Right ventricle myocardium superior (tissue), 1 donor: ENCODE measurements around the gene JOSD1. TPM values are rescaled to one million over a fixed set of nuclear protein-coding genes. Genes with fewer than 3 reads are reported as not detected.
A peak's percentile ranks its signal among the peaks of the same experiment; 100 is the strongest.

ENCODE experiments used
- ATAC-seq: fragments of 200-7000 bp; cut with Tn5 transposase; one replicate; pipeline ENCODE4 v1.9.1; 2020; ENCODE audit warnings: mild to moderate bottlenecking; ENCODE audit not compliant: poor library complexity
- DNase-seq: peaks from one replicate; pipeline ENCODE4 v3.0.0-alpha.2; 2020
- intact Hi-C: fragments of 100-400 bp; cut with DNase I; formaldehyde crosslinking; loops from one replicate; pipeline ENCODE4 v1.11.2; 2022
- total RNA-seq: library from RNA; stranded (reverse); fragmentation: NEBNext Ultra II Directional; extraction: Animal tissue kit (Norgen Biotek cat#: 25700); gene quantifications from one replicate; pipeline ENCODE4 v1.2.1, GENCODE V29; 2021
- donor health status: DM: no; HTN: yes; CAD: no; lungs with severe emphysema.

JOSD1 gene
- total RNA-seq, 1 donor from 2014 or later: 17.2 TPM

DNA sequence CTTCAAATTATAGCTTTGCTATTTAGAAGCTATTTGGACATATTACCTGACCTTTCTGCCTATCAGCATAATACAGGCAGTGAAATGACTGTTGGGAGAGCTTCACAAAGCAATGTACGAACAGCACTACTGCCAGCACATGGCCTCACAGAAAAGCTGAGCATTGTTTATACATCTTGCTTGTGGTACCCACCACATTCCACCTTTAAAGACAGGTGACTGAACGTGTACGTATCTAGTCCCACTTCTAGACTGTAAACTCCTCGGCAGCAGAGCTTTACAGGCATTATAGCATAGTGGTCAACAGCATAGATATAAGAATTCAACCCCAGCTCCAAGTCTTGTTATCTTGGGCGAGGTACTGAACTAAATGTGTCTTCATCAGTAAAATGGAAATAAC is 1.6 kb downstream of the JOSD1 start:
- DNase-seq: no peak
- no peak for ATAC-seq
- intact Hi-C loops: no loop called here

DNA sequence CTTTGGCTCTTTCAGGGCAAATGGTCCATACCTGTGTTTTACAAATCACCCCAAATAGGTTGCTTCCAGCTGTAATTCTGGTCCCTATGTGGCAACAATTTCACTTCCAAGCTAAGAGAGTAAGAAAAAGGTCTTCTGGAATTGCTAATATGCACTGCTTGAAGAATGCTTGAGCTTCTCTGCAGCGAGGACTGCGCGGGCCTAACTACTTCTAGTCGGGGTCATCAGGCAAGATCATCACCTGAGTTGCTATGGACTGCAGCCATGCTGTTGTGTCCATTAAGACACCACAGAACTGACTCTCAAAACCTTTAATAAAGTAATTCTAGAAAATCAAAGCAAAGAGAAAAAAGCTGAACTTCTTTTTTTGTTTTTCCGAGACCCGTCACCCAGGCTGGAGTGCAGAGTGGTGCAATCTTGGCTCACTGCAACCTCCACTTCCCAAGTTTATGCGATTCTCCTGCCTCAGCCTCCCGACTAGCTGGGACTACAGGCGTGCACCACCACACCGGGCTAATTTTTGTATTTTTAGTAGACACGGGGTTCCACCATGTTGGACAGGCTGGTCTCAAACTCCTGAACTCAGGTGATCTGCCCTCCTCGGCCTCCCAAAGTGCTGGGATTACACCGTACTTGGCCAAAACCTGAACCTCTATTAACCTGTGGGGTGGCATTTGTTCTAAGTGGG is 2.2 kb downstream of the JOSD1 start:
- DNase-seq (no peak), ATAC-seq (no peak)
- intact Hi-C loops: no loop called here

DNA sequence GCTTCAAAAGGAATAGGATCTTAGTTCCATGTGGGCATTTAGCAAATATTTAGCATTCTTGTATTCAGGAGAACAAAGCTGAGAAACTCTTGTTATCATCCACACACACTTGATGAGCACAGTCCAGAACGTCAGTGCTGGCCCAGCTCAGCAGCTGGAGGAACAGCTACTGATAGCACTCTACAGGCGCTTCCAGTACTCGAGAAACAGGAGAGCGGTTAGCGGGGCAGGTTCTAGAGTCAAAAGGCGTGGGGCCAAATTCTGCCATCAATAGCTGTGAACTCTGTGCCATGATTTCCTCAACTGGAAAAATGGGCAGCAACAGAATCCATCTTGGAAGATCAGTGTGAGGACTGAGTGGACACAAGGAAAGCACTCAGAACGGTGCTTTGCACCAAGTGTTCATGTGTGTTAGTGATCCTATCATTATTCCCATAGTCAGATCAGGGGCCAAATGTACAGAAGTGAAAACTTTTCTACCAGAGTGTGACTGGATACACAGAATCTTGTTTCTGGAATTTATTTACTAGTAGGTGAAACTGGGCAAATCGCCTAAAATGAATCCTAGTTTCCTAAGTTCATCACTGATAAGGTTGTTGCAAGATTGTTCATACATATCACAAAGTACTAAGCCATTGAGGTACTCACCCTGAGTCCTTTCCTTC is 3.2 kb downstream of the JOSD1 start:
- intact Hi-C loops: no loop called here
- peak; percentile 18 for ATAC-seq
- peak; percentile 51 for DNase-seq

DNA sequence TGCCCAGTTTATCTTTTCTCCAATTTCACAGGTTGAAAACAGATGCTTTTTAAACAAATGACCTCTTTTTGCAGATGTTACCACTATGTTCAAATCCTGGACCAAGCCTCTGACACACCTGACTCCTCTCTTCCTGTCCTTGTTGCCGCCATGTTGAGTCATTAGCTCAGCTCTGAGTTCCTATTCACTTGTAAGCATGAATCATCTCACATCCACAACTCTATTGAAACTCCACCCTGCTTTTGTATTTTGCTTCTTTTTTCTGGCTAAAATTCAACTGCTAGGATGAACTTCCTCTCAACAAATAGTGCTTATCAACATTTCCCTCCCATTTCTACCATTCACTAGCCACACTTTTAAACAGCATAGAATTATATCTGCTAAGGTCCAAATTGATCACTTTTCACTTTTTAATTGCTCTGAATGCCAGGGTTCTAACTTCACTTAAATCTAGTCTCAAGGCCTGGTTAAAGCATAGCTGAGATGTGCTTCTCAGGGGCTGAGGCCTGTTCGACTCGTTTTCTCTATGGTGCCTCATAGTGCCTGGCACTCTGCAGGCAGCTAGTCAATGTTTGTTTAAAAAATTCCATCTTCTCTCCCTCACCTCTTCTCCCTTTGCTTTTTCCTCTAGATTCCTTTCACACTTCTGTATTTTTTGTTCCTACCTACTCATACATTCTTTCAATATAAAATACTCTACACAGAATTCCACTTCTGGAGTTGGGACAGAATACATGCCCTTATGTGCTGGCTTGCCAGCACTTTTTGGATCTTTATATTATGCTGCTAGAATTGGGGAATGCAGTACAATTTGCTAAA is 3.9 kb downstream of the JOSD1 start:
- ATAC-seq (no peak), DNase-seq (no peak)
- intact Hi-C loops: no loop called here

DNA sequence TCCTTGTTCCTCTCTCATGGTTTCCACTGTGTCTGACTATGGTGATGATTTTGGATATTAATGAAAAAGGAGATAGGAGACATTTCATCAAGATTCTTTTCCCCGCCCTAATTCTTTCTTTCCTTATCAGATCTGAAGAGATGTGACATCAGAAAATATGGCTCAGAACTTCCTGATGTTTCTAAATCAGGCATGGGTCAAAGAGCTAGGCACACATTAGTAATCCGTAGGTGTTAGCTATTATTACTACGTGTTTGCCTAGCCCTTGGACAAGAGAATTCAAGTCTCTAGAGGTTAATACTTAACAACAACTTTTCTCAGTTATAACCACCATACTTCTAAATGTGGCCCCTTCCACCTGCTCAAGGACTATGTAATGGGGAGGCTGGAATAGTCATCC is 5.8 kb downstream of the JOSD1 start:
- no peak for ATAC-seq
- DNase-seq: no peak
- intact Hi-C loops: no loop called here

DNA sequence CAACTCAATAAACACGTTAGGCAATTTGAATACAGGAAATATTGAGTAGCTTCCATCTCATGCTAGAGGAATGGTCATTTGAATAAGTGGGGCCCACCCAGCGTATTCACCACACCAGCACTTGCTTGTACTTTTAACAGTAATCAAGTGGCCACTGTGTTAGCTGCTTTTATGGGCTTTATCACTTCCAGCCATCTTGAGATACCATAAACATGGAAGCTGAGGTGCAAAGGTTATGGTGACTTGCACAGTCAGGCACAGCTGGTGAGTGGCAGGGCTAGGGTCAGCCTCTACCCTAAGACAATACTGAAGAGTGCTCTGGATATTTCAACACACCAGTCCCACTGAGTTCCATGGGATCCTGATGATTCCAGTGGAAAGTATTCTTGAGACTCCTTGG is 6.7 kb downstream of the JOSD1 start:
- intact Hi-C loops: no loop called here
- ATAC-seq: no peak

DNA sequence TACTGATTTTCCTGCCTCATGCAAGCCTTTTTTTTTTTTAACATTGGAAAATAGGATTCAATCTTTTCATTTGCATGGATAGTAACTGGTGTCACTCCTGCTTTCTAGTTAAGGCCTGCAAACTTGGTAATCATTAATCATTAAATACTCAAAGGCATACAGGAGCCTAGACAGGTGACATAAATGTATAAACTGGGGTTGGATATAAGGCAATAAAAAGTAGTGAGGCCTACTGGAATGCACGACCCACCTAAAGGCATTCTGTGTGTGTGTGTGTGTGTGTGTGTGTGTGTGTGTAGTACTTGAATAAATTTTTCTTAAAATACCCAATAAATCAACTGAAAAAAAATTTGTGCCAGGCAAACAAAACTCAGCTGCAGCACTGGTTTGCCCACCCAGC is 11.1 kb downstream of the JOSD1 start:
- no peak for ATAC-seq
- DNase-seq: no peak
- intact Hi-C loops: no loop called here

More for the DNA sequence above, 6.7 kb downstream of the JOSD1 start:
- no peak for DNase-seq

DNA sequence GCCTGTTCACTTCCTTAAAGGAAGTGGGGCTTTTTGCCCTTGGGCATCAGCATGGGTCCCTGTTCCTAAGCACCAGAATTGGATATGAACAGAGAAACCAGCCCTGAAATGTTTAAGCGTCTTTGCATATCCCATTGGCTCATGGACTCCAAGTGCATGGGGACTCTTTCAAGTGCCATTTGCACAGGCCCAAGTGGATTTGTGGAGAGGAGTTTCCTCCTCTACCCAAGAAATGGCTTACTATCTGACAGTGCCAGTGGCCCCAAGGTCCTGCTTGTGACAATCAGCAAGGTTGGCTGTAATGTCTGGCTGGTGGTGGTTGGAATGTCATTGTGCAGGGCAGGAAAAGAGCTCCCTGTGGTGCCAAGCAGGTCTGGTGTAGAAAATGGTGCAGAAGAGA is 15.0 kb downstream of the JOSD1 start:
- intact Hi-C loops: no loop called here

DNA sequence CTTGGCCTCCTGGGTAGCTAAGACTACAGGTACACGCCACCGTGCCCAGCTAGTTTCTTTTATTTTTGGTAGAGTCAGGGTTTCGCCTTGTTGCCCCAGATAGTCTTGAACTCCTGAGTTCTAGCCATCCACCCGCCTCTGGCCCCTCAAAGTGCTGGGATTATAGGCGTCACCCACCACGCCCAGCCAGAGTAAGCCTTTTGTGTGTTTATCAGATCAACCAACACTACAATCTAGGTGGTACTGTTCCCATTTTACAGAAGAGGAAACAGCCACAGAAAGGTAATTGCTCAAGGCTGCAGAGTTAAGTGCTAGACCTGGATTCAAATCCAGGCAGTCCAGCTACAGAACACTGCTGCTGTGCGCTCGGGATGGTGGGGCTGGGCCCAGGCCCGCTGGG is 15.8 kb downstream of the JOSD1 start:
- DNase-seq (no peak), ATAC-seq (no peak)
- intact Hi-C loops: no loop called here

More for the DNA sequence above, 15.0 kb downstream of the JOSD1 start:
- ATAC-seq (no peak), DNase-seq (no peak)

DNA sequence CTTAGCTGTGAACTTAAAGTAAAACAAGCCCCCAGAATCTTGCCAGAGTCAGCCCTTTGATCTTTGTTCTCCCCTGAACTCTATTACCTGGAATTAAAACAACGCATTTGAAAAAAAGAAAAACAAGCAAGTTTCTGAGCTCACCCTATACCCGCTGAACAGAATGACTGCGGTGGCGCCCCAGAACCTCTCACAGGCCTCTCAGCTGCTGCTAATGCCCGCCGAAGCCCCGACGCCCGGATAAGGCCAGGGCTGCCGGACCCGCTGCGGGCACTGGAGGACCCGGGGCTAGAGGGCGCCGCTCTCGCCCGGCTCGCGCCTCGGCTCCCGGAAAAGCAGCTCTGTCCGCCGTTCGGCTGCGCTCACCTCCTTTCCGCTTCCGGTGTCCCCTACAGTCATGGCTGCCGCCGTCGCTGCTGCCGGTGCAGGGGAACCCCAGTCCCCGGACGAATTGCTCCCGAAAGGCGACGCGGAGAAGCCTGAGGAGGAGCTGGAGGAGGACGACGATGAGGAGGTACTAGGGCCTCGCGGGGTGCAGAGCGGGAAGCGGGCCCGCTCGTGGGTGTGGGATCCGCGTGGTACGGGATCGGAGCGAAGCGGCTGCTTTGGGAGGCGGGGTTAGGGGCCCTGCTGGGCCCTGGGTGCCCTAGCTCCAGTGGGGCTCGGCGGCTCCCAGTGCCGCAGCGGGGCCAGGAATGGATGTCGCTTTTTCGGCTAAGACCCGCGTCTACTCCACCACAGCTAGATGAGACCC is 19.0 kb downstream of the JOSD1 start, which contains the start of gene TOMM22:
Gene TOMM22 (plus strand): TSS at position 376 of the 754 bp plus-strand sequence. CDS start 22 bp downstream, at position 398.
- intact Hi-C loops: no loop called here
- ATAC-seq (peak; percentile 100), DNase-seq (peak; percentile 94)

DNA sequence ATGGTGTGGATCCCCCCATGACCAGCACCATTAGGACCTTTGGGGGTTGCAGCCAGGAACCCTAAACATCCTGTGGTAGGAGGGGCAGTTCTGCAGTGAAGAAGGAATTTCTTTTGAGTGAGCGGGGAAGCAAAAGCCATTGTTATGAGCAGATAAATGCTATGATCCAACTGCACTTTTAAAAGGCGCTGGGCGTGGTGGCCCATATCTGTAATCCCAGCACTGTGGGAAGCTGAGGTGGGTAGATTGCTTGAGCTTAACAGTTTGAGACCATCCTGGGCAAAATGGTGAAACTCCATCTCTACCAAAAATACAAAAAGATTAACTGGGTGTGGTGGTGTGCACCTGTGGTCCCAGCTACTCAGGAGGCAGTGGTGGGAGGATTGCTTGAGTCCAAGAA is 24.9 kb downstream of the JOSD1 start:
- intact Hi-C loops: no loop called here
- ATAC-seq (no peak), DNase-seq (no peak)

DNA sequence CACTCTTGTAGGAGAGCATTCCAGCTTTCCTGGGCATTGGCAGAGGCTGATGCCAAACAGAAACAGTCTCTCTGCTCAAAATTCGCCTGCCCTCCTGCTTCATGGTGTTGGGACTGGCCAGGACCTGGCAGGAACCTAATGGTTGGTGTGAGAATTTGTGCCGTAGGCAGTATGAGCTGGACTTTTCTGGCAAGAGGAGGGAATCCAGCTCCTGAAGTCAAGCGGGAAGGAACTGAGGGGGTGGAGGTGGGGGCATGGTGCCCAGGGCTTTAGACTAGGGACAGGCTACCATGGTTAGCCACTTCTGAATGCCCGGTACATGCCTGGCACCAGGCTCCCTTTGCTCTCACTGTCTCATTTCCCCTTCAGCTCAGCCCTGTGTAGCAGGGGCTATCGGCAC is 25.9 kb downstream of the JOSD1 start:
- DNase-seq (no peak), ATAC-seq (peak; percentile 17)
- intact Hi-C loops: no loop called here

DNA sequence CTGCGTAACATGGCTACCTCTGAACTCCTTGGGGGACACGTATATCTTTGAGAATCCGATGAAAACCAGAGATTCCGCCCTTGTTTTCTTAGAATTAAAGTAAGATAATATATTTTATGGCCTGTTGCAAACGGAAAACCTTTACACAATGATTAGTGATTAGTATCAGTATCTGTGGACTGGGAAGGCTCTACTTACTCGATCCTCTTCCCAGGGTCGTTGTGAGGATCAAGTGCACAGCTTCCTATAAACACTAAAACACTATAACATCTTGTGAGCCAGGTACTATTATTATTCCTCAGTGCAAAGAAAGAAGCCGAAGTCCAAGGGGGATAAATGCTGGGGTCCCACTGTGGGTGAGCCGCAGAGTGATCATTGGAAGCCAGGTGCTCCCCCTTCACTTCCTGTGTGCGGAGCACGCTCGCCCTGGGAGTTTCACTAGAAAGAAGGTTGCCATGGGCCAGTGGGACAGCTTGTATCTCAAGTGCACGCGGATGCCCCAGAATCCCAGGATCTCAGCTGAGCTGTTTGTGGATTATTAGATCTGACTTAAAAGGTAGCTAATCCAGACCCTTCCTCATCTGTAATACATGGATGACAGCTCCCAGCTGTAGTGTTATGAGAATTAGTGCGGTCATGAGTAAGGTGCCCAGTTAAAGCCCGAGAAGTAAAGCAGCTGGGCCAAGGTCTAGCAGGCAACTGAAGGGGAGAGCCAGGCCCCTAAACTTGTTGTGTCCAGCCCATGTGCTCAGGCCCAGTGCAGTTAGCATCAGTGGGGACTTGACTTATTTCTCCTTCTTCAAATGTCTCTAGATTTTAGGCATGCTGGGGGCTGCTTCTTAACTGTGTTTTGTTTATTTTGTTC is 43.5 kb downstream of the JOSD1 start:
- no peak for DNase-seq
- intact Hi-C loops: no loop called here
- no peak for ATAC-seq

DNA sequence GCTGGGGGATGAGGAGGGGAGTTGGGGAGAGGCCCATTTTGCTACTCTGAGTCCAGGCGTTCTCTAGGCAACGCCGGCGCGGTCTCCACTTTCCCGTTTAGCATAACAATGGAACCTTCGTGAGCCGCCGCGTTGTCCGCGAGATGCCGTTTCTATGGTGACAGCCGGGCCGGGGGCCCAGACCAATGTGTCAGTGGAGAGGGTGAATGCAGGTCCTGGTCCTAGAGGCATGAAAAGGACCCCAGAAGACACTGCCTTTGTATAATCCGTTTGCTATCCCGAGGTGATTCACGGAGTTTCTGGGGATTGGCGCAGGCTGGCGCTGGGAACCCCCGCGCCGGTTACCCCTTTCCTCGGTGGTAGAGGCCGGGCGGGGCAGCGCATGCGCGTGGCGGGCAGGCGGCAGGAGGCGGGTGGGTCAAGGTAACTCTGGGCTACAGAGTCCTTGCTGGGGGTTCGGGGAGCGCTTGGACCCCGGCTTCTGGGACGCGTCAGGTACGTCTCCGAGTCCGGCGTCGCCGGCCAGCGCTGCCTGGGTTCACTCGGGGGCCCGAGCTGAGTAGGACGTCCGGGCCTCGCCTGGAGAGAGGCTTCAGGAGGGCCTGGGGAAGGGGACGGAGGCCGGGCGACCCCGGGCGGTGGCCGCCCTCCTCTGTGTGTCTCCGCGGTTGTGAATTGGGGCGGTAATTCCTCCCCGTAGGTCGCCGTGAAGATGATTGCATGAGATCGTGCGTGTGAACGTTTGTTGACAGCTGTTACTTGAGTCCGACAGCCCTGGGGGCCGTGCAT is 44.3 kb downstream of the JOSD1 start, which contains the start of the genes CBY1 and FAM227A:
Gene CBY1 (plus strand): TSS at position 383 of the 789 bp plus-strand sequence. CDS start 11,417 bp downstream, outside the sequence.
Gene FAM227A (minus strand): TSS at position 137 of the 789 bp plus-strand sequence. CDS start 6,224 bp downstream, outside the sequence.
- peak; percentile 94 for DNase-seq
- ATAC-seq: peak; percentile 98
- intact Hi-C loops: no loop called here

DNA sequence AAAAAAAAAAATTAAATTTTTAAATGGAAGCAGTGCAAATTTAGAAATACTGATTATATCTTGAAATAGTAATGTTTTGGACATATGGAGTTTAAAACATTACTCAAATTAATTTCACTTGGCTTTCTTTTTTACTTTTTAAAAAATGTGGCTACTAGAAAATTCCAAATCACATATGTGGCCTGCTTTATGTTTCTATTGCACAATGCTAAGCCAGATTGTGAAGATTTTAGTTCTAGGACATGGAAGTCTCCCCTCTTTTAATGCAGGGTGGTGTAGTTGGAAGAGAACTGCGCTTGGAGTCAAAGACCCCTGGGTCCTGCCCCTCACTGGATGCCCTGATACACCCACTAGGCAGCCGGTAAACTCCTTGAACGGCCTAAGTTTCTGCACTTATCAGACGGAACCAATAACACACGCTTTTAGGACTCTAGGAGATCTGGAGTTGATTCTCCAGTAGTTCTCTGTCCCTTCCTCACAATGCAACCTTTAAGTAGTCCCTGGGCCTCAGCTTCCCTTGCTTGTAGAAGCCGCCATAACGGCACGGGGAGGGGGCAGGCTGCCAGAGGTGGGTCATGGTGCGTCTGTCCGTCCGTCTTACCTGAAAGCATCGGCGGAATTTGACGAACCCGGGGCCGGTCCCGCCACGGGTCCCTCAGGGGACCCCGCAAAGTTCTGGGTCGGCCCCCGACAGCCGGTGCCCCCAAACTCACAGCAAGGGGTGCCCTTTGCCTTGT is 45.1 kb downstream of the JOSD1 start:
- peak; percentile 8 for ATAC-seq
- intact Hi-C loops: no loop called here
- DNase-seq: peak; percentile 50

DNA sequence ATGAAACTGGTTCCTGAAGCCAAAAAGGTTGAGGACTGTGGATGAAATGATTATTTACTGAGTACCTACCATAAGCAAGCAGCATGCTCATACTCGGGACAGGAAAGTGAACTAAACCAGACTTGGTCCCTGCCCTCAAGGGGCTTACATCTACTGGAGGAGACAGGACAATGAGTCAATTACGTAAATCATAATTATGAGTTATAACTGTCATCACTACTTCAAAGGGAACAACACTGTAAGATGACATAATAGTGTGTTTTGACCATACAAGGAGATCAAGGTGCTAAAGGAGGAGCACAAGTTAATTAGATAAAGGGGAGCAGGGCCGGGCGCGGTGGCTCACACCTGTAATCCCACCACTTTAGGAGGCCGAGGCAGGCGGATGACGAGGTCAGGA is 47.0 kb downstream of the JOSD1 start:
- ATAC-seq: no peak
- no peak for DNase-seq
- intact Hi-C loops: no loop called here
